ENCODE results near the gene PLD2.

Gene PLD2

DNA sequence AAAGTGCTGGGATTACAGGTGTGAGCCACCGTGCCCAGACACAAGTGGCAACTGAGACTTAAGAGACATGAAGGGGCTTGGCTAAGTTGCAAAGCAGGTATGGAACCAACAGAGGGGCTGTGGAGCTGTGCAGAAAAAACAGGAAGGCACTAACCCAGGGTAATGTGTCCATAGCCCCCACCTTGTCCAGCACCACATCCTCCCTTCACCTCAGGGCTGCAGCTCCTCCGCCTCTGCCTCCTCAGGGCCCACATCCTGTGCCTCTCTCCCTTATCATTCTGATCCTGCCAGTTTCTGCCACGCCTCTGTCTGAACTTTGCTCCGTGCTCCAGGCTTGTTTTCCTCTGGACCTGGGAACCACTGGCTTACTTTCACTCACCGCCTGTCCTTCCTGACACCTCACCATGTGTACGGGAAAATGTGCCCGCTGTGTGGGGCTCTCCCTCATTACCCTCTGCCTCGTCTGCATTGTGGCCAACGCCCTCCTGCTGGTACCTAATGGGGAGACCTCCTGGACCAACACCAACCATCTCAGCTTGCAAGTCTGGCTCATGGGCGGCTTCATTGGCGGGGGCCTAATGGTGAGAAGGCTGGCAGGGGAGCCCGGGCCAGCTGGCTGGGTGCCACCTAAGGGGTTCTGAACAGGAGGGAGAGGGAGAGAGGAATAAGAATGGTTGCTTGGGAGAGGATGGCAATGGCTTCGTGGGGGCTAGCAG, 35.3 kb upstream of the PLD2 start, which contains the start of gene TM4SF5:
TM4SF5 (plus strand) TSS at position 368 of the 716 bp plus-strand sequence; CDS start at position 405, 37 bp downstream.
- no peak within 1 kb of the TSS for H3K4me3 ChIP-seq (ENCODE audit: insufficient read depth, low read length, poor library complexity, severe bottlenecking)
- H3K4me2 ChIP-seq (ENCODE audit: low read depth, low read length, poor library complexity, severe bottlenecking) = no peak within 1 kb of the TSS
- H3K9me3 ChIP-seq (ENCODE audit: insufficient read depth, low read length) = no peaks in the 10 kb centered on the region
- H3K9me2 ChIP-seq (replicated peaks; ENCODE audit: insufficient read depth, low read length) = no peaks in the 10 kb centered on the region
- no peaks in the 10 kb centered on the region for H4K20me1 ChIP-seq (ENCODE audit: low read depth, low read length)
- no peaks in the 10 kb centered on the region for H3K36me3 ChIP-seq (ENCODE audit: low read length)
- H3F3A ChIP-seq (ENCODE audit: insufficient read depth) = no peaks in the 10 kb centered on the region
- no peak within 1 kb of the TSS for H3K27ac ChIP-seq (ENCODE audit: low read depth, low read length)
- TF ChIP-seq EZH2phosphoT487 (conservative IDR thresholded peaks at IDR 0.05; ENCODE audit: low read length) = no peak
- TF ChIP-seq, protein P1, sequence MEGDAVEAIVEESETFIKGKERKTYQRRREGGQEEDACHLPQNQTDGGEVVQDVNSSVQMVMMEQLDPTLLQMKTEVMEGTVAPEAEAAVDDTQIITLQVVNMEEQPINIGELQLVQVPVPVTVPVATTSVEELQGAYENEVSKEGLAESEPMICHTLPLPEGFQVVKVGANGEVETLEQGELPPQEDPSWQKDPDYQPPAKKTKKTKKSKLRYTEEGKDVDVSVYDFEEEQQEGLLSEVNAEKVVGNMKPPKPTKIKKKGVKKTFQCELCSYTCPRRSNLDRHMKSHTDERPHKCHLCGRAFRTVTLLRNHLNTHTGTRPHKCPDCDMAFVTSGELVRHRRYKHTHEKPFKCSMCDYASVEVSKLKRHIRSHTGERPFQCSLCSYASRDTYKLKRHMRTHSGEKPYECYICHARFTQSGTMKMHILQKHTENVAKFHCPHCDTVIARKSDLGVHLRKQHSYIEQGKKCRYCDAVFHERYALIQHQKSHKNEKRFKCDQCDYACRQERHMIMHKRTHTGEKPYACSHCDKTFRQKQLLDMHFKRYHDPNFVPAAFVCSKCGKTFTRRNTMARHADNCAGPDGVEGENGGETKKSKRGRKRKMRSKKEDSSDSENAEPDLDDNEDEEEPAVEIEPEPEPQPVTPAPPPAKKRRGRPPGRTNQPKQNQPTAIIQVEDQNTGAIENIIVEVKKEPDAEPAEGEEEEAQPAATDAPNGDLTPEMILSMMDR (IDR thresholded peaks at IDR 0.05; ENCODE audit: insufficient read depth, low read length, poor library complexity, severe bottlenecking) = no peak
- H2AFZ ChIP-seq (ENCODE audit: low read depth, low read length, severe bottlenecking) = no peak within 1 kb of the TSS
- no peaks in the 10 kb centered on the region for H3K27me3 ChIP-seq (ENCODE audit: low read length)
- no peaks in the 10 kb centered on the region for H3K79me2 ChIP-seq (ENCODE audit: insufficient read depth, low read length)
- no peak within 1 kb of the TSS for H3K9ac ChIP-seq (ENCODE audit: low read length)

DNA sequence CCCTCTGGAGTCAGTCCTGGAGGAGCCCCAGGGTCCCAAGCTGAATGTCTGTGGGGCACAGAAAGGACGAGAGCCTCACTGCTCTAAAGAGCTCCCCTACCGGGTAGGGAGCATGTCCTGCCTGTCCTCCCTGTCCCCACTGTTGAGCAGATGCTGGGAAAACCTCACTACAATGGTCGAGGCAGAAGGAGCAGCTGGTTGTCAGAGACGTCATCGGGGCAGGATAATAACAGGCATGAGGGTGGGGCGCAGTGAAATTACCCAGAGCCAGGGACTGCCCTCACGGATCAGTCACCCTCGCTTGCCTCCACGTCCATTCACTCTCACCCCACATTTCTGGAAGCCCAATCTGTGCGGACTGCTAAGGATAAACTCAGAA, 34.7 kb upstream of the PLD2 start:
- Histone ChIP-seq H4K20me1 (ENCODE audit: low read depth, low read length) (no peaks in the 10 kb centered on the region), H3K4me2 (ENCODE audit: low read depth, low read length, poor library complexity, severe bottlenecking) (no peak overlapping the region), H2AFZ (ENCODE audit: low read depth, low read length, severe bottlenecking) (no peak overlapping the region), H3K27ac (ENCODE audit: low read depth, low read length) (no peak overlapping the region), H3K9me3 (ENCODE audit: insufficient read depth, low read length) (no peaks in the 10 kb centered on the region), H3F3A (ENCODE audit: insufficient read depth) (no peaks in the 10 kb centered on the region), H3K9ac (ENCODE audit: low read length) (no peak overlapping the region), H3K36me3 (ENCODE audit: low read length) (no peaks in the 10 kb centered on the region), H3K4me3 (ENCODE audit: insufficient read depth, low read length, poor library complexity, severe bottlenecking) (no peak overlapping the region), H3K27me3 (ENCODE audit: low read length) (no peaks in the 10 kb centered on the region), H3K79me2 (ENCODE audit: insufficient read depth, low read length) (no peaks in the 10 kb centered on the region), H3K9me2 (replicated peaks; ENCODE audit: insufficient read depth, low read length) (no peaks in the 10 kb centered on the region)
- TF ChIP-seq, protein P1 (IDR thresholded peaks at IDR 0.05; ENCODE audit: insufficient read depth, low read length, poor library complexity, severe bottlenecking) = no peak
- TF ChIP-seq EZH2phosphoT487 (conservative IDR thresholded peaks at IDR 0.05; ENCODE audit: low read length) = no peak

DNA sequence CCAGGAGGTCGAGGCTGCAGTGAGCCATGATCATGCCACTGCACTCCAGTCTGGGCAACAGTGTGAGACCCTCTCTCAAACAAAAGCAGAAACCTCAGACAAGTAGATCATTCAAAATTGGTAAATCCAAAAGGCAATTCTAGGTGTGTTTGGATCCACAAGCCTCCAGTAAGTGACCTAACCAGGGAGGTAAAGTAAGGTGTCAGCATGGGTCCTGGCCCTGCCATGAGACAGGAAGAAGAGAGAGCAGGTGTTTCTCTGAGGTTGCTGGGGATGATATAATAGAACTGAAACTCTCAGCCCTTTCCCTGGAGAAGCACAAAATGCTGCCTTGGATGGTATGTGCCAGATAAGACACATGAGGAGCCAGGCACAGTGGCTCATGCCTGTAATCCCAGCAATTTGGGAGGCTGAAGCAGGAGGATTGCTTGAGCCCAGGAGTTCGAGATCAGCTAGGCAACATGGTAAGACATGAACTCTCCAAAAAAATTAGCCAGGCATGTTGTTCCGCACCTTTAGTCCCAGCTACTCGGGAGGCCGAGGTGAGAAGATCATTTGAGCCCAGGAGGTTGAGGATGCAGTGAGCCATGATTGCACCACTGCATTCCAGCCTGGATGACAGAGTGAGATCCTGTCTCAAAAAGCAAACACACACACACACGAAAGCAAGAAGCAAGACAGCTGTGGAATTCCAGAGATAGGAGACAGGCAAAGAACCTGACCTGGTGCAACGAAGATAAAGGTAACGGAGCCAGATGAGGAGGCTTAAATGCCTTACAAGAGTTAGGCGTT, 28.8 kb upstream of the PLD2 start:
- Histone ChIP-seq H3K9me2 (replicated peaks; ENCODE audit: insufficient read depth, low read length) (no peaks in the 10 kb centered on the region), H3K9me3 (ENCODE audit: insufficient read depth, low read length) (no peaks in the 10 kb centered on the region), H3K9ac (ENCODE audit: low read length) (no peak overlapping the region), H3K36me3 (ENCODE audit: low read length) (no peaks in the 10 kb centered on the region), H3K27me3 (ENCODE audit: low read length) (no peaks in the 10 kb centered on the region), H3K79me2 (ENCODE audit: insufficient read depth, low read length) (no peaks in the 10 kb centered on the region), H3K27ac (ENCODE audit: low read depth, low read length) (no peak overlapping the region), H2AFZ (ENCODE audit: low read depth, low read length, severe bottlenecking) (no peak overlapping the region), H3F3A (ENCODE audit: insufficient read depth) (no peaks in the 10 kb centered on the region), H3K4me3 (ENCODE audit: insufficient read depth, low read length, poor library complexity, severe bottlenecking) (no peak overlapping the region), H4K20me1 (ENCODE audit: low read depth, low read length) (no peaks in the 10 kb centered on the region), H3K4me2 (ENCODE audit: low read depth, low read length, poor library complexity, severe bottlenecking) (no peak overlapping the region)
- TF ChIP-seq EZH2phosphoT487 (conservative IDR thresholded peaks at IDR 0.05; ENCODE audit: low read length) = no peak
- TF ChIP-seq, protein P1 (IDR thresholded peaks at IDR 0.05; ENCODE audit: insufficient read depth, low read length, poor library complexity, severe bottlenecking) = no peak
